ENCODE measurements around the gene ADCY5.

ADCY5 gene

GRCh38 chr3:123341871-123342630 is 106.8 kb downstream of the ADCY5 start:
- H3K9me3 Mint-ChIP-seq = no peaks in the 10 kb centered on the region
- H3K4me3 Mint-ChIP-seq = no peak overlapping the region
- no peaks in the 10 kb centered on the region for H3K36me3 Mint-ChIP-seq
- H3K27ac Mint-ChIP-seq = no peak overlapping the region
- H3K4me1 Mint-ChIP-seq = no peaks in the 10 kb centered on the region
- ATAC-seq (ENCODE audit: low read depth) (no peak), DNase-seq (ENCODE audit: low spot score in 2 of 2) (no peak)
- H3K27me3 Mint-ChIP-seq = peaks cover 6% of the 10 kb centered on the region

- Mint-ChIP-seq H3K9me3 (no peaks in the 10 kb centered on the region), H3K36me3 (no peaks in the 10 kb centered on the region), H3K27ac (no peak overlapping the region), H3K27me3 (peaks cover 4% of the 10 kb centered on the region), H3K4me3 (no peak overlapping the region), H3K4me1 (no peaks in the 10 kb centered on the region)
- DNase-seq (ENCODE audit: low spot score in 2 of 2) (no peak), ATAC-seq (ENCODE audit: low read depth) (no peak)
These were observed 108.6 kb downstream of the ADCY5 start for GRCh38 chr3:123340336-123340735.

- Mint-ChIP-seq H3K27ac (no peak overlapping the region), H3K36me3 (no peaks in the 10 kb centered on the region), H3K4me3 (no peak overlapping the region), H3K9me3 (no peaks in the 10 kb centered on the region), H3K27me3 (peaks cover 4% of the 10 kb centered on the region), H3K4me1 (peaks cover 5% of the 10 kb centered on the region)
- DNase-seq (ENCODE audit: low spot score in 2 of 2) (no peak), ATAC-seq (ENCODE audit: low read depth) (no peak)
These were observed 109.6 kb downstream of the ADCY5 start for GRCh38 chr3:123339302-123339701.

GRCh38 chr3:123338620-123339061 is 110.2 kb downstream of the ADCY5 start:
- Mint-ChIP-seq H3K4me3 (no peak overlapping the region), H3K9me3 (no peaks in the 10 kb centered on the region), H3K27me3 (peaks cover 3% of the 10 kb centered on the region)

GRCh38 chr3:123337948-123338619 is 110.8 kb downstream of the ADCY5 start:
- Mint-ChIP-seq H3K27ac (no peak overlapping the region), H3K4me3 (no peak overlapping the region), H3K4me1 (peaks cover 5% of the 10 kb centered on the region), H3K9me3 (no peaks in the 10 kb centered on the region), H3K36me3 (no peaks in the 10 kb centered on the region), H3K27me3 (peaks cover 3% of the 10 kb centered on the region)
- ATAC-seq (ENCODE audit: low read depth) (no peak), DNase-seq (ENCODE audit: low spot score in 2 of 2) (no peak)

More at GRCh38 chr3:123338620-123339061, 110.2 kb downstream of the ADCY5 start:
- no peak for ATAC-seq (ENCODE audit: low read depth)
- Mint-ChIP-seq H3K4me1 (peaks cover 5% of the 10 kb centered on the region), H3K36me3 (no peaks in the 10 kb centered on the region), H3K27ac (no peak overlapping the region)
- no peak for DNase-seq (ENCODE audit: low spot score in 2 of 2)

GRCh38 chr3:123337226-123337625 is 111.7 kb downstream of the ADCY5 start:
- no peaks in the 10 kb centered on the region for H3K36me3 Mint-ChIP-seq
- no peaks in the 10 kb centered on the region for H3K9me3 Mint-ChIP-seq
- no peak overlapping the region for H3K4me3 Mint-ChIP-seq
- DNase-seq (ENCODE audit: low spot score in 2 of 2) (no peak), ATAC-seq (ENCODE audit: low read depth) (no peak)
- H3K27ac Mint-ChIP-seq = no peak overlapping the region
- no peaks in the 10 kb centered on the region for H3K27me3 Mint-ChIP-seq
- H3K4me1 Mint-ChIP-seq = peaks cover 5% of the 10 kb centered on the region

GRCh38 chr3:123336441-123336851 is 112.4 kb downstream of the ADCY5 start:
- Mint-ChIP-seq H3K4me1 (peaks cover 5% of the 10 kb centered on the region), H3K4me3 (no peak overlapping the region), H3K27me3 (no peaks in the 10 kb centered on the region), H3K27ac (no peak overlapping the region), H3K9me3 (no peaks in the 10 kb centered on the region), H3K36me3 (no peaks in the 10 kb centered on the region)
- ATAC-seq (ENCODE audit: low read depth) (no peak), DNase-seq (ENCODE audit: low spot score in 2 of 2) (no peak)

- H3K4me1 Mint-ChIP-seq = peaks cover 5% of the 10 kb centered on the region
- H3K27ac Mint-ChIP-seq = no peak overlapping the region
- no peak for DNase-seq (ENCODE audit: low spot score in 2 of 2)
- ATAC-seq (ENCODE audit: low read depth) = no peak
- no peaks in the 10 kb centered on the region for H3K9me3 Mint-ChIP-seq
- no peaks in the 10 kb centered on the region for H3K27me3 Mint-ChIP-seq
- H3K4me3 Mint-ChIP-seq = no peak overlapping the region
- no peaks in the 10 kb centered on the region for H3K36me3 Mint-ChIP-seq
These were observed 112.9 kb downstream of the ADCY5 start for GRCh38 chr3:123336001-123336400.

GRCh38 chr3:123335007-123335670 is 113.8 kb downstream of the ADCY5 start:
- H3K4me3 Mint-ChIP-seq = no peak overlapping the region

GRCh38 chr3:123334056-123334455 is 114.8 kb downstream of the ADCY5 start:
- Mint-ChIP-seq H3K4me1 (peaks cover 5% of the 10 kb centered on the region), H3K4me3 (no peak overlapping the region), H3K27me3 (no peaks in the 10 kb centered on the region), H3K27ac (no peak overlapping the region), H3K36me3 (no peaks in the 10 kb centered on the region), H3K9me3 (no peaks in the 10 kb centered on the region)
- DNase-seq (ENCODE audit: low spot score in 2 of 2) = no peak
- no peak for ATAC-seq (ENCODE audit: low read depth)

More at GRCh38 chr3:123335007-123335670, 113.8 kb downstream of the ADCY5 start:
- Mint-ChIP-seq H3K27me3 (no peaks in the 10 kb centered on the region), H3K27ac (no peak overlapping the region), H3K9me3 (no peaks in the 10 kb centered on the region), H3K4me1 (peaks cover 5% of the 10 kb centered on the region), H3K36me3 (no peaks in the 10 kb centered on the region)
- no peak for ATAC-seq (ENCODE audit: low read depth)
- no peak for DNase-seq (ENCODE audit: low spot score in 2 of 2)

- DNase-seq (ENCODE audit: low spot score in 2 of 2) (no peak), ATAC-seq (ENCODE audit: low read depth) (no peak)
- no peak overlapping the region for H3K27ac Mint-ChIP-seq
- H3K4me3 Mint-ChIP-seq = no peak overlapping the region
- H3K4me1 Mint-ChIP-seq = peaks cover 5% of the 10 kb centered on the region
- peaks cover 2% of the 10 kb centered on the region for H3K27me3 Mint-ChIP-seq
- H3K36me3 Mint-ChIP-seq = no peaks in the 10 kb centered on the region
- no peaks in the 10 kb centered on the region for H3K9me3 Mint-ChIP-seq
These were observed 115.5 kb downstream of the ADCY5 start for GRCh38 chr3:123333401-123333800.

GRCh38 chr3:123332124-123332641 is 116.7 kb downstream of the ADCY5 start:
- ATAC-seq (ENCODE audit: low read depth) (no peak), DNase-seq (ENCODE audit: low spot score in 2 of 2) (no peak)
- no peaks in the 10 kb centered on the region for H3K36me3 Mint-ChIP-seq
- H3K27me3 Mint-ChIP-seq = peaks cover 6% of the 10 kb centered on the region
- no peak overlapping the region for H3K27ac Mint-ChIP-seq
- no peaks in the 10 kb centered on the region for H3K9me3 Mint-ChIP-seq
- H3K4me3 Mint-ChIP-seq = no peak overlapping the region
- peaks cover 5% of the 10 kb centered on the region for H3K4me1 Mint-ChIP-seq

- DNase-seq (ENCODE audit: low spot score in 2 of 2) (no peak), ATAC-seq (ENCODE audit: low read depth) (no peak)
- Mint-ChIP-seq H3K4me1 (peaks cover 5% of the 10 kb centered on the region), H3K36me3 (no peaks in the 10 kb centered on the region), H3K9me3 (no peaks in the 10 kb centered on the region), H3K4me3 (no peak overlapping the region), H3K27me3 (peaks cover 6% of the 10 kb centered on the region), H3K27ac (no peak overlapping the region)
These were observed 117.2 kb downstream of the ADCY5 start for GRCh38 chr3:123331651-123332050.

- Mint-ChIP-seq H3K9me3 (no peaks in the 10 kb centered on the region), H3K27me3 (peaks cover 6% of the 10 kb centered on the region), H3K4me3 (no peak overlapping the region), H3K27ac (no peak overlapping the region), H3K36me3 (no peaks in the 10 kb centered on the region), H3K4me1 (peaks cover 5% of the 10 kb centered on the region)
- DNase-seq (ENCODE audit: low spot score in 2 of 2) (no peak), ATAC-seq (ENCODE audit: low read depth) (no peak)
These were observed 117.9 kb downstream of the ADCY5 start for GRCh38 chr3:123331006-123331405.
